Islet of Langerhans (tissue), 1 donor: ENCODE measurements around the gene CCN6.

Experiments
- FAIRE-seq: peaks from one replicate; lab custom pipeline; 2011; peaks lifted over from hg19 to GRCh38; lab: Jason Lieb, UNC

Gene CCN6

GRCh38 chr6:112117554-112117953, 63.6 kb downstream of the CCN6 start:
- FAIRE-seq = no peak

- FAIRE-seq = no peak
Observed at GRCh38 chr6:112118034-112118433, 64.1 kb downstream of the CCN6 start.
